SK-N-MC (cell line): Measurements from ENCODE around the gene LBX2.
A peak's percentile ranks its signal among the peaks of the same experiment; 100 is the strongest.

Experiments used
- DNase-seq: peaks from one replicate; pipeline ENCODE4 v3.0.0-alpha.2; 2011; ENCODE audit warnings: low read depth, low spot score
- H3K27ac ChIP-seq: fragments of 200-600 bp; sonication (generic); 2 replicates; pipeline ENCODE4 v1.5.1; 2016; ENCODE audit warnings: mixed run types
- H3K36me3 ChIP-seq: fragments of 200-600 bp; sonication (generic); 2 replicates; pipeline ENCODE4 v1.6.1; 2017; ENCODE audit warnings: antibody characterized with exemption, low read length, mixed read lengths; ENCODE audit not compliant: insufficient read depth
- H3K4me3 ChIP-seq: fragments of 200-600 bp; sonication (generic); 2 replicates; pipeline ENCODE4 v1.5.1; 2016
- H3K9ac ChIP-seq: fragments of 200-600 bp; sonication (generic); 2 replicates; pipeline ENCODE4 v1.8.0; 2017; ENCODE audit warnings: mixed run types, mixed read lengths; ENCODE audit not compliant: insufficient read length
- H3K9me3 ChIP-seq: fragments of 200-600 bp; sonication (generic); 2 replicates; pipeline ENCODE4 v1.6.1; 2017; ENCODE audit warnings: low read depth, mild to moderate bottlenecking, antibody characterized with exemption, low read length, moderate library complexity, mixed read lengths
- EZH2 ChIP-seq: fragments of 200-600 bp; sonication (generic); IDR thresholded peaks from one replicate; pipeline ENCODE4 v1.6.1; 2017; ENCODE audit warnings: antibody characterized with exemption
- FOXP2 ChIP-seq: optimal IDR thresholded peaks from 2 replicates; pipeline ENCODE3; 2011; ENCODE audit warnings: mild to moderate bottlenecking, moderate library complexity; ENCODE audit not compliant: insufficient read depth; ENCODE audit errors: extremely low read length, control extremely low read depth
- POLR2AphosphoS5 ChIP-seq: IDR thresholded peaks from 2 replicates; pipeline ENCODE4 v1.6.1; 2012; ENCODE audit warnings: mild to moderate bottlenecking, low read depth, low read length, borderline replicate concordance

The LBX2 gene

GRCh38 chr2:74457549-74458131 lies 41.8 kb downstream of the LBX2 start:
- no peaks in the 10 kb centered on the region for H3K9me3 ChIP-seq
- peak overlapping the region; percentile 99 for H3K4me3 ChIP-seq
- peak overlapping the region; percentile 65 for H3K27ac ChIP-seq
- DNase-seq = no peak
- H3K9ac ChIP-seq = peak overlapping the region; percentile 86
- TF ChIP-seq POLR2AphosphoS5 (peak; percentile 69; the same call in 1 of the 2 replicates), EZH2 (no peak), FOXP2 (no peak)
- H3K36me3 ChIP-seq = peaks cover 10% of the 10 kb centered on the region; the same call in 1 of the 2 replicates

GRCh38 chr2:74457129-74457548 lies 42.3 kb downstream of the LBX2 start:
- Histone ChIP-seq H3K4me3 (peak overlapping the region; percentile 99), H3K36me3 (peaks cover 5% of the 10 kb centered on the region; the same call in 1 of the 2 replicates), H3K27ac (no peak overlapping the region), H3K9me3 (no peaks in the 10 kb centered on the region), H3K9ac (peak overlapping the region; percentile 86)
- no peak for TF ChIP-seq FOXP2
- no peak for TF ChIP-seq EZH2
- TF ChIP-seq POLR2AphosphoS5 = no peak
- DNase-seq = no peak

GRCh38 chr2:74454654-74455511 lies 44.5 kb downstream of the LBX2 start, which contains the start of gene INO80B:
INO80B (plus strand) TSS chr2:74455087; CDS start chr2:74455117, 30 bp downstream.
- TF ChIP-seq POLR2AphosphoS5 = peak; percentile 83
- TF ChIP-seq FOXP2 = peak; percentile 98
- TF ChIP-seq EZH2 = no peak
- peak; percentile 95 for DNase-seq
- H3K9me3 ChIP-seq = no peaks in the 10 kb centered on the region
- no peaks in the 10 kb centered on the region for H3K36me3 ChIP-seq
- H3K4me3 ChIP-seq = peak within 1 kb of the TSS; percentile 87
- H3K9ac ChIP-seq = peak within 1 kb of the TSS; percentile 71
- 0 out of 2 replicates have a peak within 1 kb of the TSS, but pooled peaks have one; percentile 56 for H3K27ac ChIP-seq

DNA sequence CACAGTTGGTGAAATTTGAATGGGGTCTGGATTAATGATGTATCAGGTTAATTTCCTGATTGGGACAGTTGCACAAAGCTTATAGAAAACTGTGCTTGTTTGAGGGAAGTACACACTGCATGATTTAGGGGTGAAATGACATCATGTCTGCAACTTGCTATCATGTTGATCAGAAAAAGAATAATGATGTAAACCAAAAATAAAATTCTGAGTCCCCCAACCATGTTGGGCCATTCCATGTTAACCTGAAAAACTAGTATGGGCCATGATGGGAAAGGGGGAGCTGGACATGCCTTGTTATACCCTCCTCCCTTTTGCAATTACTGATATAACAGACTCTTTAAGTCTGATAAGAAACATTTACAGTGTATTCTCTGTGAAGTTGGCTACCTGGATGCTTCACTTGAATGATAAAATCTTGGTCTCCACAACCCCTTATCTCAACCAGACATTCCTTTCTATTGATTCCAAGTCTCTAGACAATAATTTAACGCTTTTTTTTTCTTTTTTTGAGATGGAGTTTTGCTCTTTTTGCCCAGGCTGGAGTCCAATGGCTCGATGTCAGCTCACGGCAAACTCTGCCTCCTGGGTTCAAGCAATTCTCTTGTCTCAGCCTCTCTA lies 48.7 kb downstream of the LBX2 start:
- TF ChIP-seq POLR2AphosphoS5 (no peak), FOXP2 (no peak), EZH2 (no peak)
- H3K4me3 ChIP-seq = no peak overlapping the region
- no peak overlapping the region for H3K9ac ChIP-seq
- no peak overlapping the region for H3K27ac ChIP-seq
- DNase-seq = no peak
- no peaks in the 10 kb centered on the region for H3K9me3 ChIP-seq
- no peaks in the 10 kb centered on the region for H3K36me3 ChIP-seq

- no peak overlapping the region for H3K27ac ChIP-seq
- DNase-seq = no peak
- H3K9me3 ChIP-seq = no peaks in the 10 kb centered on the region
- TF ChIP-seq POLR2AphosphoS5 (no peak), EZH2 (no peak), FOXP2 (no peak)
- H3K4me3 ChIP-seq = no peak overlapping the region
- no peak overlapping the region for H3K9ac ChIP-seq
- no peaks in the 10 kb centered on the region for H3K36me3 ChIP-seq
Observed at GRCh38 chr2:74448771-74449170, 50.6 kb downstream of the LBX2 start.
